ENCODE results near the gene BET1. TPM values are rescaled to one million over a fixed set of nuclear protein-coding genes. Genes with fewer than 3 reads are reported as not detected.

Gene BET1
- total and polyA plus RNA-seq, 10 donors: 21.7 to 36.0 (median 28.1) TPM

DNA sequence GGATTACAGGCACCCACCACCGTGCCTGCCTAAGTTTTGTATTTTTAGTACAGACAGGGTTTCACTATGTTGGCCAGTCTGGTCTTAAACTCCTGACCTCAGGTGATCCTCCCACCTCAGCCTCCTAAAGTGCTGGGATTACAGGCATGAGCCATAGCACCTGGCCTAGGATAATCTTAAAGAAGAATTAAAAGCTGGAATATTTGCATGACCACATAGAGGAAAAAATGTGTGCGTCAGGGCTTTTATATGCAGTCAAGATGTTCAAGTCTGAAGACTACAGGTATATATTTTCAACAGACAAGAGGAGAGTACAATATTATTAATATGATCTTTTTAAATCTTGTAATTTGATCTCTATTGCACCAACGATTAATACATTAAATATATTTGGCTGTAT is 43.2 kb downstream of the BET1 start:
- Histone ChIP-seq H3K27ac (no peak overlapping the region), H3K27me3 (replicated peaks in 1 of 7) (no peaks in the 10 kb centered on the region), H3K4me1 (no peaks in the 10 kb centered on the region), H3K9me3 (no peaks in the 10 kb centered on the region), H3K36me3 (no peaks in the 10 kb centered on the region), H3K4me3 (no peak overlapping the region)
- 89 to 92% (median 91%) methylated on average over 3 of the region's 3 CpGs for WGBS, 5 donors
- TF ChIP-seq, protein P1, sequence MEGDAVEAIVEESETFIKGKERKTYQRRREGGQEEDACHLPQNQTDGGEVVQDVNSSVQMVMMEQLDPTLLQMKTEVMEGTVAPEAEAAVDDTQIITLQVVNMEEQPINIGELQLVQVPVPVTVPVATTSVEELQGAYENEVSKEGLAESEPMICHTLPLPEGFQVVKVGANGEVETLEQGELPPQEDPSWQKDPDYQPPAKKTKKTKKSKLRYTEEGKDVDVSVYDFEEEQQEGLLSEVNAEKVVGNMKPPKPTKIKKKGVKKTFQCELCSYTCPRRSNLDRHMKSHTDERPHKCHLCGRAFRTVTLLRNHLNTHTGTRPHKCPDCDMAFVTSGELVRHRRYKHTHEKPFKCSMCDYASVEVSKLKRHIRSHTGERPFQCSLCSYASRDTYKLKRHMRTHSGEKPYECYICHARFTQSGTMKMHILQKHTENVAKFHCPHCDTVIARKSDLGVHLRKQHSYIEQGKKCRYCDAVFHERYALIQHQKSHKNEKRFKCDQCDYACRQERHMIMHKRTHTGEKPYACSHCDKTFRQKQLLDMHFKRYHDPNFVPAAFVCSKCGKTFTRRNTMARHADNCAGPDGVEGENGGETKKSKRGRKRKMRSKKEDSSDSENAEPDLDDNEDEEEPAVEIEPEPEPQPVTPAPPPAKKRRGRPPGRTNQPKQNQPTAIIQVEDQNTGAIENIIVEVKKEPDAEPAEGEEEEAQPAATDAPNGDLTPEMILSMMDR (IDR thresholded peaks at IDR 0.05 in 8 of 11, conservative IDR thresholded peaks at IDR 0.05 in 3 of 11): no peak
- TF ChIP-seq POLR2A (IDR thresholded peaks at IDR 0.05) (no peak), POLR2AphosphoS5 (IDR thresholded peaks at IDR 0.05) (no peak)
- no peak for DNase-seq
- intact Hi-C loops (cut with DNase I; ENCODE audit: low total_unique reads): no loop called here

DNA sequence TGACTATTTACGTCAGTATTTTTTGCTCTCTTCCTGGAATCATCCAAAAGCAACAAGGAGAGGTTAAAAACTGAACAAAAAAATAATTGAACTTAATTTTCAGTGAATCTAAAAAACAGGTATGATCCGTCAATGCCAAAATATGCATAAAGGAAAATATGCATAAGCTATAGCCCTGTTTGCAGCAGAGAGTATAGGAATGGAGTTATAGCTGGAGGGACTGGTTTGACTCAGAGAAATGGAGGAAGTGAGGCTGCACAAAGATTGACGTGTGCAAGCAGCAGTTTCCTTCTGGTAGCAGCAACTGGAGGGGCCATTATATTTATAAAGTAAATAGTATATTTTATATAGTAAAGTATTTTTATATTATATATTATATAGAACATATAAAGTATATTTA is 45.5 kb downstream of the BET1 start:
- H3K9me3 ChIP-seq: no peaks in the 10 kb centered on the region
- H3K27me3 ChIP-seq (replicated peaks in 1 of 7): no peaks in the 10 kb centered on the region
- intact Hi-C loops (cut with DNase I; ENCODE audit: low total_unique reads): no loop called here
- TF ChIP-seq POLR2A (IDR thresholded peaks at IDR 0.05): no peak
- H3K4me3 ChIP-seq: no peak overlapping the region
- no peak overlapping the region for H3K27ac ChIP-seq
- no peak for DNase-seq
- no peaks in the 10 kb centered on the region for H3K36me3 ChIP-seq
- WGBS, 5 donors: 73 to 81% (median 75%) methylated on average over 3 of the region's 3 CpGs
- no peaks in the 10 kb centered on the region for H3K4me1 ChIP-seq

DNA sequence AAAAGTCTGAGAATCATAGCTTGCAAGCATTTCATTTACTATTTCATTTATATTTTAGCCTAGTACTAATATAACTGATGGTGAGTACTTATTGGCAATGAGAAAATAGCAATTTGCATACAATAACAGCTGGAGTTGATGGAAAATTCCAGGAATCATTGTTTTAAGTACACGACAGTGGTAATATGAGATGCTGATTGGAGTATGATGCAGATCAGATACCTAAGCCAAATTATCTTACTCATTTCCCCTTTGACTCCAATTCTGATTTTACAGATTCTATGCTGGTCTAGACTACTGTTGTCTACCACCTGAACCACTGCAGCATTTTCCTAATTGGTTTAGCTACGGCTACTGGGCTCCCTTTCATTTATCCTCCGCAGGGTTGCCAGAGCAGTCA is 45.9 kb downstream of the BET1 start:
- WGBS, 5 donors: 86 to 97% (median 93%) methylated on average over 3 of the region's 3 CpGs
- no peak overlapping the region for H3K27ac ChIP-seq
- no peaks in the 10 kb centered on the region for H3K27me3 ChIP-seq (replicated peaks in 1 of 7)
- TF ChIP-seq POLR2AphosphoS5 (IDR thresholded peaks at IDR 0.05) (no peak), POLR2A (IDR thresholded peaks at IDR 0.05) (no peak)
- TF ChIP-seq, protein P1 (IDR thresholded peaks at IDR 0.05 in 8 of 11, conservative IDR thresholded peaks at IDR 0.05 in 3 of 11): no peak
- intact Hi-C loops (cut with DNase I; ENCODE audit: low total_unique reads): no loop called here
- no peaks in the 10 kb centered on the region for H3K36me3 ChIP-seq
- no peaks in the 10 kb centered on the region for H3K9me3 ChIP-seq
- H3K4me1 ChIP-seq: no peaks in the 10 kb centered on the region
- no peak for DNase-seq
- no peak overlapping the region for H3K4me3 ChIP-seq

DNA sequence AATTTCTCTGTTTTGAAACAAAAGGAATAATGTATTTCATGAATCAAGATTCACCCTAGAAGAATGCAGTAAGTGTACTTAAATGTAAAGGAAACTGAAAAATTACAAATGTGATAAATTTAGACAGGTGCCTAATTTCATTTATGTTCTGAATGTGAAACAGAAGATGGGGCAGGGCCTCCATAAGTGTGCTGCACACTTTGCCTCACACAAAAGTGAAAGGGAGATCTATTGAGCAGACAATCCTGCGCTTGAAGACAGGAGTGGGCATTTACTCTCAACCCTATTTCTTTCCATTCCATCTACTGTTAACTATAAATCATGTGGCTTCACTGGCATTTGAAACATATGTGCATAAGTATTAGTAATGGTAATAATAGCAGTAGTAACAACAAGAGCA is 46.4 kb downstream of the BET1 start:
- intact Hi-C loops (cut with DNase I; ENCODE audit: low total_unique reads): no loop called here
- no peak for DNase-seq
- WGBS, 5 donors: 89 to 98% (median 95%) methylated on average over 1 of the region's 1 CpG

More for the DNA sequence above, 46.4 kb downstream of the BET1 start:
- H3K27me3 ChIP-seq (replicated peaks in 1 of 7): no peaks in the 10 kb centered on the region
- no peaks in the 10 kb centered on the region for H3K36me3 ChIP-seq
- H3K9me3 ChIP-seq: no peaks in the 10 kb centered on the region
- no peaks in the 10 kb centered on the region for H3K4me1 ChIP-seq
- no peak overlapping the region for H3K4me3 ChIP-seq
- TF ChIP-seq POLR2A (IDR thresholded peaks at IDR 0.05): no peak
- TF ChIP-seq, protein P1 (IDR thresholded peaks at IDR 0.05 in 8 of 11, conservative IDR thresholded peaks at IDR 0.05 in 3 of 11): no peak
- no peak for TF ChIP-seq POLR2AphosphoS5 (IDR thresholded peaks at IDR 0.05)
- H3K27ac ChIP-seq: no peak overlapping the region
